HL-60/S4 treated with retinoic acid at 250 ng/mL for 4 days and 3 days (cell line): Measurements from ENCODE around the gene DUSP22.
"Not testable (repeated sequence)": the region's sequence is repeated elsewhere in the genome, so short reads cannot be mapped to it uniquely, and the experiment has no call there.

Experiments
- in situ Hi-C: fragments of 300-500 bp; cut with MboI; formaldehyde crosslinking; loops from 2 replicates; pipeline ENCODE4 v1.7.0; 2022; ENCODE audit warnings: low sequenced_read_pairs

The DUSP22 gene

GRCh38 chr6:279341-280029, 12.8 kb upstream of the DUSP22 start:
- in situ Hi-C loops, result no loop called here

DNA sequence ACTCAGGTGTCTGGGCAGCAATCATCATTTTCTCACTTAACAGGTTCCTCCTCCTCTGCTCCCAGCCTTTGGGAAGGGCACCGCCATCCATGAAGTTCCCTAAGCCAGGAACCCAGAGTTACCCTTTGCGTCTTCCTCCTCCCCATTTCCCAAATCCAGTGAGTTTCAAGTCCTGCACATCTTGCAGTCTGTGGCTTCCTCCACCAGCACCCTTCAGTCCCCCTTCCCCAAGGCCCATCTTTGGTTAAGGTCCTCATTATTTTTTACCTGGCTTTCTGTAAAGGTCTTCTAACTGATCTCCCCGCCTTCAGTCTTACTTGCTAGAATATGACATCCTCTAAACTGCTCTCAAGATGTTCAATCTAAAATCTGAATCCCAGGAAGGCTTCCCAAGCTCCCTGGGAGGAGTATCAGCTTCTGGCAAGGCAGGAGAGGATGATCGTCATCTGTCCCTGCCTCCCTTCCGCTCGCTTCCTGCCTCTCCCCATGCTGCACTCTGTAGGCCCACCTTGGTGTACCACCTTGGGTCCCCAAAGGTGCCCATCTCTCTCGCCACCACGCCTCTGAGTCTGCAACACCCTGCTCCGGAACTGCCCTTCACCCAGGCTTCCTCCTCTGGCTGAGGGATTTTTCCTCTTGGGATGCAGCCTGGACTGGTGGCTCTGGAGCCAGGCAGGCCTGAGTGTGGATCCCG, 11.4 kb upstream of the DUSP22 start:
- in situ Hi-C loops, result no loop called here

DNA sequence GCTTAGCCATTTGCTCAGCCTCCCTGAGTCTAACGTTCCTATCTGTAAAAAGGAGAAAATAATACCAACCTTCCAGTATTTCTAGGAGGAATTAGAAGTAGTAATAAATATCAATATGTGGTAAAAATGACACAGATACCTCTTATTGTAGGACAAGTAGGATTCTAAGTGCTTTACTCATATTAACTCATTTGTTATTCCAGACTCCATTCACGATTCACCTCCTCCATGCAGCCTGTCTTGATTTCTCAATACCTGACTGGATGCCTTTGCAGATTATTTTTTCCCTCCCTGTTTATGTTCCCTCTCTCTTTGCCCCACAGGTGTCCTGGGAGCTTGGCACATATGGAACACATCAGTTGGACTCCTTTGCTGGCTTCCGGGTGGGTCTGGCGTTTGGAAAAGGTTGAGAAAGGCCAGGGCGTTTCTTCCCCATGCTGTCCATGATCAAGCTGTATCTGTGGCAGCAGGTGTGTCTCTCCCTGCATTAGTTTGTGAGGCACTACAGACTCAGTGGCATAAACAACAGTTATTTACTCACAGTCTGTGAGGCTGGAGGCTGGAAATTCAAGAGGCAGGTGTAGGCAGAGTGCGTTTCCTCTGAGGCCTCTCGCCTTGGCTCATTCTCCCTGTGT, 10.7 kb upstream of the DUSP22 start:
- in situ Hi-C loops, result no loop called here

GRCh38 chr6:282177-282866, 10.0 kb upstream of the DUSP22 start:
- in situ Hi-C loops, result no loop called here

DNA sequence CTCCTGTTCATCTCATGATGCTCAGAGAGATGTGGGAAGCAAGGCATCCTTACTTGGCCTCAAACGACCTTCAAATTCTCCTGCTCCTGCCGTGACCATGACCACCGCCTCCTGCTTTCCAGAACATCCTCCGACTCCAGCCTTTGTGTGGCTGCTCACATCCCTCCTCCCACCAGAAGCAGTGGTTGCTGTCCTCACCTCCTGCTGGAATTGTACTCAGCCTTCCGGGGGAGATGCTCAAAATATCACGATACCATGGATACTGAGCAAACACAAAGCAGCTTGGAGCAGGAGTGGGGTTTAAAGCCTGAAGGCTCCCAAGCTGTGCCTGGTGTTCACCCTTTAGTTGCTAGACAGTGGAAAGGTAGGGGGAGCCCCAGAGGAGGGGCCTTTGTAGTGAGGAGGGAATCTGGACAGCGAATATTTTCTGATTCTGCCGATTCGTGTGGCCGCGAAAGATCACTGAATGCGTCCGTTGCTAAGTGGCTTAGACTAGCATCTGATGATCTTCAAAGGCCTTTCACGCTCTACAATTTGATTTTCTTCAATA, 9.3 kb upstream of the DUSP22 start:
- in situ Hi-C loops, result no loop called here

GRCh38 chr6:284486-284885, 7.8 kb upstream of the DUSP22 start:
- in situ Hi-C loops, result no loop called here

DNA sequence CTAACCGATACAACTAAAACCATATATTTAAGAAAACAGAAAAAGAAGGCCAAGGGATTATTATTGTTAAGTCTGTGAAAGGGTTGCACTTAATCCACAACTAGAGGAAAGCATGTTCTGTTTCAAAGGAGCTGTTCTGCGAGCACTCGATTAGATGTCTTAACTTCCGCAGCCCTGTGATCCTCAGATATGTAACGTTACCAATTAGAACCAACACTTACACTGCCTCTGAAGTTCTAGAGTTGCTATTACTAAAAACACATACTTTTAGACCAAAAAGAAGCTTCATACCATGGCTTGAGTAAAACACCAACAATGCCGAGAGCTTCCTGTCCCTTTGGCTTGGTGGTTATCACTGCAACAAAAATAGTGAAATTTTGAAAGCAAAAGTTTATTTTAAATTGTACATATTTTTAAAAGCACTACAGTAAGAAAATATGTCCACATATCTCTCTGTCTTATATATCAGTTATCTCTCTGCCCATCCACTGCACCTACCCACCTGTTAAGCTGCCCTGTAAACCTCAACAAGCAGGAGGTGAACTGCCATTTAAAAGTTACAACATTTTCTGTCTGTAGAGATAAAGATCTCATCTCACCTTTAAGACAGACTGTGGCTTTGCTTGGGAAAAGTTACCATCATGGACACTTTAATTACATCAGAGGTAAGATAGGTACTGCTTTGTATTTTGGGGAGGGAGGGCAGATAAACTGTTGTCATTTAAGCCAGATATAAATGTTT, 7.1 kb upstream of the DUSP22 start:
- in situ Hi-C loops, result no loop called here

- in situ Hi-C loops, result not testable (repeated sequence)
Observed at GRCh38 chr6:285902-286301, 6.4 kb upstream of the DUSP22 start.

DNA sequence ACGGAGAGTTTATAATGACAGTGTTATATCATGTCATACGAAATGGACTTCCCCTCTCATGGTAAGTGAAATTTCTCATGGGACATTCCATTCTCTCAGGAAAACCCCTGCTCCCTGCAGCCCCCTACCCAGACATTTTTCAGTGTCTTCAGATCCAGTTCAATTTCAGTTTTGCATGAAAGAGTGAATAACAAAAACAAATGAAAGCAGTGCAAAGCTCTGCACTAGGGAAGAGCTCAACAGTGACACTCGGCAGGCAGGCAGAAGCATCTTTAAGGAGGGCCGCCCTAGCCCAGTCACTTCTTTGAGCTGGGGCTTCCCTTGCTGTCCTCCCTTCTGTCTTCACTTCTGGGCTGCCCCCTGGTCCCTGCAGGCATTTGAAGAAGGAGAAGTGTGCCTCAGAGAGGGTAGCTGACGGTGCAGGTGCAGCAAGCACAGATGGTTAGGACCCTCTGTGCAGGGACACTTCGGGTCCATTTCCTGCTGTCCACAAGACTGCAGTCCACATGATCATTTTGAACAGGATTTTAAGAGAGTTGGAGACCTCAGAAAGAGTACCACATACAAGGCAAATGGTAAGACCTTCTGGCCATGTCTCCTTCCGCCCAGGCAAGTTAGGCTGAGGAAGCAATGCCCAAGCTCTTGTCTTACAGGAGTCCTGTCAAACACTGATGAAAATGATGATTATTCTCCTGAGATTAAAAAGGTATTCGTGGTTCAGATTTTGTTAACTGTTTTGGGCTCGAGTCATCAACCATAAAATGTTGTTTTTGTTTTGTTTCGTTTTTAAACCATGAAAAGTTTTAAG, 5.4 kb upstream of the DUSP22 start:
- in situ Hi-C loops, result no loop called here

DNA sequence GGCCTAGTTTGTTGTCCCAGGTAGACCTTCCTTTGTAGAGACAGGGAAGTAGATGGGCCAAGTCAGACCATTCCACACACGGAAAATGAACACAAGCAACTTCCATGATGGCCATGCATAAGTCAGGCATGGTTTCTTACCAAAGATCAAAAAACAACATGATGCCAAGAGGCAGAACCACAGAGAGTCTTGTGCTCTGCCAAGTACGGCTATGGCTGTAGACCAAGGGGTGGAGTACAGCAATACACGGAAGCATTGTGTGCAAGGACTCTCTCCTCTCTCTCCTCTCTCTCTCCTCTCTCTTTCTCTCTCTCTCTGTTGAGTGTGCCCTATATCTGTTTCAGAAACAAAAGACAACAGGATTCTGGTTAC, 4.8 kb upstream of the DUSP22 start:
- in situ Hi-C loops, result no loop called here

- in situ Hi-C loops, result no loop called here
Observed at GRCh38 chr6:288866-289265, 3.4 kb upstream of the DUSP22 start.

DNA sequence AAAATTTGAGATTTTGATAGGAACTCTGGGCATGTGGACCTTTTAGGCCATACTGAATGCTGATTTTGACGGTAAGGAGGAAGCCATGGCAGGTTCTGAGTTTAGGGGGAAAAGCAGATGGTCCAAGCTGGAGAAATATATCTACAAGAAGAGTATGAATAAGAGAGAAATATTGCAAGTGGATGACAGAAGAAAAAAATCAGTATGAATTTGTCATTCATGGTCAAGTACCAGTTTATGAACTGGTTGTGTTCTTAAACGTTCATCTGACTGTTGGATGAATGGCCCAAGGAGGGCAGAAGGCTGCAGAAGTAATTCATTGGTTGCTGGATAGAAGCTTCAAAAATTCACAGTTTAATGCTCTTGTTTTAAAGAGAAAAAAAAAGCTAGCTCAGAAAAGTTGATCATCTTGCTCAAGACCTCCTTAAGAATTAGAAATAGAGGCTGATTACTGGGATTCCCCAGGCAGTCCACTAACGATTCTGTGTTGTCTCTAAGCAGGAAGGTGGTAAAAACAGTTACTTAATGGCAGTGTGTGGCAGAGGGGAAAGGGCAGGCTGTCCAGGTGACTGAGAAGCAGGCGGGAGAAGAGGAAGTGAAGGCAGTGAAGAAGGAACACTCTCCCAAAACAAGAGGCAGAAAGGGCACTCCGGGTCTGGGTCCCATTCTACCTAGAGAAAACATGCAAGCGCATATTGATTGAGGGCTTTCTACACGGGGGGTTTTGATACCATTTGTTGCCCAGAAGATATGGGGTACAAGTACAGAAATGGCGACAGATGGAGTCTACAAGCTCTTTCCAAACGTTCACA, 2.0 kb upstream of the DUSP22 start:
- in situ Hi-C loops, result no loop called here

DNA sequence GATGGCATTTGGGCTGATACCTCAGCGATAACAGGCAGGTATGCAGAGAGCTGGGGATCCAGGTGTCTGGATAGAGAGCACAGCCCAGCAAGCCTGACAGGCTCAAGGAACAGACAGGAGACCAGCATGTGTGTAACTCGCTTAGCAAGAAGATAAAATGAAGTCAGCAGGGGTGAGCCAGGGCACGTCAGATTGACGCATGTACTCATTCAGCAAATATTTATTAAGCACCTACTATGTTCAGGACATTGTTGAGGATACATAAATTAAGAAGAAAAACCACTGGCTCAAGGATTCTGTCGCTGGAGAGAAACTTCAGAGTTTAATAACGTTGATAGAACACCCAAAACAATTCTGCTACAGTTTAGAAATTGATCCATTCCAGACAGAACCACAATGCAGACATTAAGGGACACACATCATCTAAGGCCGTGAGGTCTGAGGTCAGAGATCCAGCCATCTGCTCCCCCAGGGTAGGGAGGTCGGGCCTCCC, 1.0 kb upstream of the DUSP22 start:
- in situ Hi-C loops, result no loop called here

- in situ Hi-C loops, result no loop called here
Observed at GRCh38 chr6:292506-293192, 362 bp downstream of the DUSP22 start.

DNA sequence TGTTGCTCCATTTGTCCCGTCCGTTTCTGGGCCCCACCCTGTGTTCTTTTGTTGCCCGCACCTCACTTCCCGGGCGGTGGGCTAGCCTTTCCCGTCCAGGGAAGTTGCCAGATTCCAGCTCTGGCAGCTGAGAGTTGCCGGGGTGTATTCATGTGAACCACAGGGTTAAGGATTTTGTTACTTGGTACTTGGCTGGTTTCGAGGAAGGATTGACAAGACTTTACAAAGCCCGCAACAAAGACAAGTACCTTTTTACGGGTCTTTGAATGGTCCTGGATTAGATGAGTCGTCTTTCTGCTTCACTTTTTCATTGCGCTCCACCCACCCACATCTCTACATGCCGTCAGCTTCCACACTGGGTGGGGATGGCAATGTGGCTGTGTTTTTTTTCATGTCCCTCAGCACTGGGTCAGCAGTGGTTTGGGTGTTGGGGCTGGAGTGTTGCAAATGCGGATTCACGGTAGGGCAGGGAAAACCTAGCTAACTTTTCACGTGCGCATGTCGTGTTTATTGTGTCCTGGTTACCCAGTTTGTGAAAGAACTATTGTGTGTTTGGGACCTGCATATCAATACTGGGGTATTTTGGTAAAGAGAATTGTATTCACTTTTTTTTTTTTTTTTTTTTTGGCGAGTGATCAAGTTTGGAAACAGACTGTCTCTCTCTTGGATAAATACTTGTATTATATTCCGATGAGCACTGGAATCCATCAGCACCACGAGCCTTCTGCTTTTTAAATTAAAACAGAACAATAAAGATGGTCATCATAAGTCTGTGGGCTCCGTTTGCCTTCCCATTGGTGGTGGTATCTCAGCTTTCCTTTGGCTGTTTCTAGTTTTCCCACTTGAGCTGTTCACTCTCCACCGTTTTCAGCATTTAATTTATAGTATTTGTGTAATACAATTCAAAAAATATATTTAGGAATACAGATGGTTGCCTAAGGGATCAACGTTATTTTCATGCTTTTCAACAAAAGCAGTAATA, 1.2 kb downstream of the DUSP22 start:
- in situ Hi-C loops, result no loop called here

DNA sequence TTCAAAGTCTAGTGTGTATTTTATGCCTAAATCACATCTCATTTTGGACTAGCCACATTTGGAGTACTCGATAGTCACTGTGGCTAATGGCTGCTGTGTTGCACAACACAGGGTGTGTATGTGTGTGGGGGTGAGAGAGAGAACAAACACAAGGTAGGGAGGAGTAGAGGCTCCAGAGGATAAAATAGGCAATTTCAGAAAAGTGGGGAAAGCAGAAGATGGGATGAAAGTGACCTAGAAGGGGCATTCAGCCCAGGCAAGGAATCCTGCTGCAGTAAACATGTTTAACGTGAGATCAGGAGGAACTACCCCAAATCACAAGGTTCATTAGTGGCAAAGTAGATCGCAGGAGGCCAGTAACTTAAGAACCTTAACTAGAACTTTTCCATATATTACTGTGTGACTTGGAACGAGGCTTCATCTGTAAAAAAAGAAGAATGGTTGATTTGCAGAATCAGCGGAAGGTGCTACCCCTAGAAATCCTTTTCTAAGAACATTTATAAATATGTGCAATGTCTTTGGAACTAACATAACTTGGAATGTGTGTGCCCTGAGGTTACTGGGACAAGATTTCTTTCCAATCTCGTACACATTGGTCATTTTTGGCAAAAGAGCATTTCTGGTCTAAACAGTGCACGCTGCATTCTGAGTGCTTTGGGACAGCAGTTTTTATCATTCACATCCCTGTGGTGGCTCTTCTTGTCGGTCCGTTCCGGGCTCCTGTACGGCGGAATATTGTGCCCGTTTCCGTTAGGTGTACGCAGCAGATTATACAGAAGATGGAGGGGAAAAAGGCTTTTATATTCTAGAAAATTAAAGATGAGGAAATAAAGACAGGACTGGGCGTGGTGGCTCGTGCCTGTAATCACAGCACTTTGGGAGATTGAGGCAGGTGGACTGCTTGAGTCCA, 2.6 kb downstream of the DUSP22 start:
- in situ Hi-C loops, result no loop called here
